HFFc6 (cell line): ENCODE data around the gene CTSK. TPM values are rescaled to one million over a fixed set of nuclear protein-coding genes. Genes with fewer than 3 reads are reported as not detected.
"Not testable (repeated sequence)": the region's sequence is repeated elsewhere in the genome, so short reads cannot be mapped to it uniquely, and the experiment has no call there.

Experiments used
- DNase-seq: peaks from one replicate; pipeline ENCODE4 v3.0.0-alpha.2; 2018
- H3K27ac Mint-ChIP-seq: 2 replicates; pipeline ENCODE4 v1.8.0; 2020; ENCODE audit warnings: mild to moderate bottlenecking, mixed read lengths
- H3K27me3 Mint-ChIP-seq: 2 replicates; pipeline ENCODE4 v1.8.0; 2021; ENCODE audit warnings: mild to moderate bottlenecking, moderate library complexity, mixed read lengths; ENCODE audit not compliant: insufficient read depth
- H3K36me3 Mint-ChIP-seq: 2 replicates; pipeline ENCODE4 v1.8.0; 2021; ENCODE audit warnings: low read depth, mixed read lengths
- H3K4me1 Mint-ChIP-seq: 2 replicates; pipeline ENCODE4 v1.8.0; 2020; ENCODE audit warnings: low read depth, mixed read lengths
- H3K4me3 Mint-ChIP-seq: 2 replicates; pipeline ENCODE4 v1.8.0; 2020; ENCODE audit warnings: mild to moderate bottlenecking, moderate library complexity, mixed read lengths
- H3K9me3 Mint-ChIP-seq: 2 replicates; pipeline ENCODE4 v1.8.0; 2020; ENCODE audit warnings: mild to moderate bottlenecking, mixed read lengths
- CTCF ChIP-seq: fragments of 200-600 bp; sonication (generic); IDR thresholded peaks from 2 replicates; pipeline ENCODE4 v1.5.0; 2021; ENCODE audit warnings: antibody characterized with exemption, mild to moderate bottlenecking
- long read RNA-seq: library from polyadenylated mRNA; unstranded; transcript quantifications from one replicate; pipeline ENCODE4 v2.0.0, GENCODE V29; 2019
- total RNA-seq, 6 experiments: library from RNA; stranded (reverse); fragmentation: NEBNext Ultra II Directional; extraction: Animal tissue kit (Norgen Biotek cat#: 25700); gene quantifications; 2 replicates in 1 of 6; 3 replicates in 5 of 6; pipeline ENCODE4 v1.2.3, GENCODE V29; 2021

Gene CTSK
- 100 to 1,000 TPM in 4 of 6 experiments, 10 to 100 TPM in 1, 1 to 10 TPM in 1; 8.5 to 104 (median 101) TPM for total RNA-seq
- long read RNA-seq, transcript CTSK-201 (8 exons, 1,692 nt), result major isoform, 6 of 10 reads
- long read RNA-seq, partial matches to known transcripts, result 2 of 10 reads
- long read RNA-seq, other reads (novel, unspliced or antisense), result 2 of 10 reads

- DNase-seq, result no peak
- Mint-ChIP-seq H3K9me3 (no peaks in the 10 kb centered on the region), H3K27ac (peak within 1 kb of the TSS; percentile 68), H3K27me3 (peaks cover 2% of the 10 kb centered on the region; the same call in 1 of the 2 replicates), H3K4me1 (peaks cover 53% of the 10 kb centered on the region), H3K36me3 (peaks cover 15% of the 10 kb centered on the region), H3K4me3 (peak within 1 kb of the TSS; percentile 80)
- TF ChIP-seq CTCF, result no peak
These were observed at the start of gene CTSK for GRCh38 chr1:150808121-150808520. TSS of gene CTSK (minus strand) at chr1:150808260. CDS start at chr1:150806805, 1,455 bp downstream.

DNA sequence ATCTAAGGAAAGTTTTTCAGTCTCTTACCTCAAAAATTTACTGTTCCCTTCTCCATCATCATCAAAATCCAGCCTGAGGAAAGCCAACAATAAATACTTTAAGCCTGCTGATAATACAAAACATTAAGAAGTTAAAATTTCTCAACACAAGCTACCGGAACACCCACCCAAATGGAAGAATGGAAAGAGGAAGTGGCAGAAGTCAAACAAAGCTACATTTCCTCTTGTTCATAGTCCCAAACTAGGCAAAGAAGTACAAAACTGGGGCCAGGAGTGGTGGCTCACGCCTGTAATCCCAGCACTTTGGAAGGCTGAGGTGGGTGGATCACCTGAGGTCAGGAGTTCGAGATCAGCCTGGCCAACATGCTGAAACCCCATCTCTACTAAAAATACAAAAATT, 44.7 kb upstream of the CTSK start:
- DNase-seq, H3K27ac Mint-ChIP-seq, H3K4me1 Mint-ChIP-seq: not testable (repeated sequence)

DNA sequence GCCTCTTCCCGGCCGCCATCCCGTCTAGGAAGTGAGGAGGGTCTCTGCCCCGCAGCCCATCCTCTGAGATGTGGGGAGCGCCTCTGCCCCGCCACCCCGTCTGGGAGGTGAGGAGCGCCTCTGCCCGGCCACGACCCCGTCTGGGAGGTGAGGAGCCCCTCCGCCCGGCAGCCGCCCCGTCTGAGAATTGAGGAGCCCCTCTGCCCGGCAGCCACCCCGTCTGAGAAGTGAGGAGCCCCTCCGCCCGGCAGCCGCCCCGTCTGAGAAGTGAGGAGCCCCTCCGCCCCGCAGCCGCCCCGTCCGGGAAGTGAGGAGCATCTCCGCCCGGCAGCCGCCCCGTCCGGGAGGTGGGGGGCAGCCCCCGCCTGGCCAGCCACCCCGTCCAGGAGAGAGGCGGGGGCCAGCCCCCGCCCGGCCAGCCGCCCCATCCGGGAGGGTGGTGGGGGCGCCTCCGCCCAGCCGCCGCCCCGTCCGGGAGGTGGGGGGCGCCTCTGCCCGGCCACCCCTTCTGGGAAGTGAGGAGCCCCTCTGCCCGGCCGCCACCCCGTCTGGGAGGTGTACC, 42.8 kb upstream of the CTSK start:
- not testable (repeated sequence) for H3K9me3 Mint-ChIP-seq, H3K4me1 Mint-ChIP-seq

More for the DNA sequence above, 44.7 kb upstream of the CTSK start:
- peaks cover 22% of the 10 kb centered on the region for H3K36me3 Mint-ChIP-seq
- H3K9me3 Mint-ChIP-seq, H3K4me3 Mint-ChIP-seq, H3K27me3 Mint-ChIP-seq: not testable (repeated sequence)

GRCh38 chr1:150846473-150847146, 38.5 kb upstream of the CTSK start:
- Mint-ChIP-seq H3K9me3 (no peaks in the 10 kb centered on the region), H3K27me3 (no peaks in the 10 kb centered on the region; the same call in 1 of the 2 replicates), H3K4me1 (no peaks in the 10 kb centered on the region), H3K27ac (no peak overlapping the region), H3K36me3 (peaks cover 4% of the 10 kb centered on the region; the same call in 1 of the 2 replicates), H3K4me3 (no peak overlapping the region)
- DNase-seq, result no peak
- no peak for TF ChIP-seq CTCF

More for the DNA sequence above, 42.8 kb upstream of the CTSK start:
- peaks cover 26% of the 10 kb centered on the region for H3K36me3 Mint-ChIP-seq
- not testable (repeated sequence) for H3K27ac Mint-ChIP-seq, H3K4me3 Mint-ChIP-seq, H3K27me3 Mint-ChIP-seq, DNase-seq

- no peak for TF ChIP-seq CTCF
- Mint-ChIP-seq H3K27ac (no peak overlapping the region), H3K36me3 (peaks cover 4% of the 10 kb centered on the region; the same call in 1 of the 2 replicates), H3K4me3 (no peak overlapping the region), H3K9me3 (no peaks in the 10 kb centered on the region), H3K27me3 (no peaks in the 10 kb centered on the region; the same call in 1 of the 2 replicates), H3K4me1 (no peaks in the 10 kb centered on the region)
- no peak for DNase-seq
These were observed 35.4 kb upstream of the CTSK start for GRCh38 chr1:150843474-150843873.

- TF ChIP-seq CTCF, result no peak
- no peak for DNase-seq
- Mint-ChIP-seq H3K9me3 (no peaks in the 10 kb centered on the region), H3K27me3 (no peaks in the 10 kb centered on the region; the same call in 1 of the 2 replicates), H3K27ac (no peak overlapping the region), H3K36me3 (peaks cover 4% of the 10 kb centered on the region), H3K4me1 (no peaks in the 10 kb centered on the region), H3K4me3 (no peak overlapping the region)
These were observed 34.9 kb upstream of the CTSK start for GRCh38 chr1:150842964-150843363.
